SK-N-SH (cell line): ENCODE data around the gene CSNK1D. TPM values are rescaled to one million over a fixed set of nuclear protein-coding genes. Genes with fewer than 3 reads are reported as not detected.

Experiments used
- EP300 ChIP-seq, 2 experiments: IDR thresholded peaks; 2 replicates each; pipeline versions ENCODE4 v1.4.0 to v1.6.1; 2012; ENCODE audit warnings: borderline replicate concordance in 1 of 2, low read depth in 1 of 2, low read length in 1 of 2
- FOSL2 ChIP-seq: IDR thresholded peaks from 2 replicates; pipeline ENCODE4 v1.4.0; 2012; ENCODE audit warnings: low read depth, mild to moderate bottlenecking, moderate library complexity, borderline replicate concordance
- FOXJ3 ChIP-seq: sonication (generic); formaldehyde crosslinking; IDR thresholded peaks from 2 replicates; pipeline ENCODE4 v1.5.1; 2020; ENCODE audit warnings: mild to moderate bottlenecking, missing genetic modification reagents
- GABPA ChIP-seq: IDR thresholded peaks from 2 replicates; pipeline ENCODE4 v1.4.0; 2012; ENCODE audit warnings: low read depth, mild to moderate bottlenecking
- GATA2 ChIP-seq: sonication (generic); formaldehyde crosslinking; IDR thresholded peaks from 2 replicates; pipeline ENCODE4 v1.5.0; 2020; ENCODE audit warnings: mild to moderate bottlenecking, missing genetic modification reagents
- IRF3 ChIP-seq: fragments of 150-350 bp; IDR thresholded peaks from 2 replicates; pipeline ENCODE4 v1.6.1; 2016; ENCODE audit warnings: mild to moderate bottlenecking, low read depth, low read length
- MAX ChIP-seq: IDR thresholded peaks from 2 replicates; pipeline ENCODE4 v1.4.0; 2012; ENCODE audit warnings: low read depth
- MEF2A ChIP-seq: IDR thresholded peaks from 2 replicates; pipeline ENCODE4 v1.4.0; 2012; ENCODE audit warnings: low read depth, borderline replicate concordance
- RCOR1 ChIP-seq: fragments of 150-350 bp; IDR thresholded peaks from 2 replicates; pipeline ENCODE4 v1.6.1; 2017; ENCODE audit warnings: antibody characterized with exemption, low read length
- RXRA ChIP-seq: IDR thresholded peaks from 2 replicates; pipeline ENCODE4 v1.4.0; 2012; ENCODE audit warnings: low read depth, mild to moderate bottlenecking, borderline replicate concordance
- TCF12 ChIP-seq: IDR thresholded peaks from 2 replicates; pipeline ENCODE4 v1.4.0; 2012
- TEAD4 ChIP-seq: IDR thresholded peaks from 2 replicates; pipeline ENCODE4 v1.4.0; 2012; ENCODE audit warnings: mild to moderate bottlenecking, borderline replicate concordance; ENCODE audit not compliant: insufficient read depth
- polyA plus RNA-seq, 3 experiments: library from polyadenylated mRNA; depleted of rRNA; stranded (reverse); fragments of >200 nt; gene quantifications; 2 replicates each; pipeline ENCODE4 v1.2.3, GENCODE V29; 2012
- TF ChIP-seq, protein P1 (sequence below): IDR thresholded peaks from 2 replicates; pipeline ENCODE4 v1.4.0; 2012; ENCODE audit warnings: low read depth, borderline replicate concordance
- TF ChIP-seq, protein P2 (sequence below): fragments of 150-350 bp; IDR thresholded peaks from 2 replicates; pipeline ENCODE4 v1.6.1; 2017; ENCODE audit warnings: antibody characterized with exemption, low read length, low read depth, borderline replicate concordance

CSNK1D gene
- polyA plus RNA-seq, 1 of the 3 experiments (the other 2 are of a cell fraction): 216 TPM

DNA sequence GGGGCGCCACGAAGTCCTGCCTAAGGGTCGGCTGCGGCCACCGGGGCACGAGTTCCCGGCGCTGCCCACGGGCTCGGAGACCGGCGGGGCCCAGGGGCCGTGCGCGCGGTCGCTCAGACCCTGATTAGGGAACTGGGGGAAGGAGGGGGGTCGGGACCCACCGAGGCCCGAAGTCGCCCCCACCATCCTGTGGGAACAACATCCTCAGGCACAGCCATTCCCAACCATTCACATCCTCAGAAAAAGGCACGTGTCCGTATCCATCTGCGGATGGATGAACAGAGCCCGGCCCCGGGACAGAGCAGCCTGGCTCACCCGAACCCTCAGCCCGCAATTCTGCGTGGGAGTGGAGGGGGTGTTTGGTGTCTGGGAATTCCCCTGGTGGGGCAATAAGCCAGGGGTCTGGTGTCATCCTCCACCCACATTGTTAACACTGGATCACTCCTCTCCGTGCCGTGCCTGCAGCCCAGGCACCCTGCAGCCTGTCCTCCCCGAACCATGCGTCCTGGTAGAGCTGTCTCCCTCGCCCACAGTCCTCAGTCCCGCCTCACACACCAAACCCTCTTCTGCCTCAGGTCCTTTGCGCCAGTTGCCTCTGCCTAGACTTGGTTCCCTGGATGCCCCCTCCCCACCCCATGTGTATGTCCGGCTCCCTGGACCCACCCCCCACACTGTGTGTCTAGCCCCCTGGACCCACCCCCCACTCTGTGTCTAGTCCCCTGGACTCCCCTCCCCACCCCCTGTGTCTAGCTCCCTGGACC lies 60.1 kb downstream of the CSNK1D start (continued):
- TF ChIP-seq, protein P1, sequence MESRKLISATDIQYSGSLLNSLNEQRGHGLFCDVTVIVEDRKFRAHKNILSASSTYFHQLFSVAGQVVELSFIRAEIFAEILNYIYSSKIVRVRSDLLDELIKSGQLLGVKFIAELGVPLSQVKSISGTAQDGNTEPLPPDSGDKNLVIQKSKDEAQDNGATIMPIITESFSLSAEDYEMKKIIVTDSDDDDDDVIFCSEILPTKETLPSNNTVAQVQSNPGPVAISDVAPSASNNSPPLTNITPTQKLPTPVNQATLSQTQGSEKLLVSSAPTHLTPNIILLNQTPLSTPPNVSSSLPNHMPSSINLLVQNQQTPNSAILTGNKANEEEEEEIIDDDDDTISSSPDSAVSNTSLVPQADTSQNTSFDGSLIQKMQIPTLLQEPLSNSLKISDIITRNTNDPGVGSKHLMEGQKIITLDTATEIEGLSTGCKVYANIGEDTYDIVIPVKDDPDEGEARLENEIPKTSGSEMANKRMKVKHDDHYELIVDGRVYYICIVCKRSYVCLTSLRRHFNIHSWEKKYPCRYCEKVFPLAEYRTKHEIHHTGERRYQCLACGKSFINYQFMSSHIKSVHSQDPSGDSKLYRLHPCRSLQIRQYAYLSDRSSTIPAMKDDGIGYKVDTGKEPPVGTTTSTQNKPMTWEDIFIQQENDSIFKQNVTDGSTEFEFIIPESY: no peak
- TF ChIP-seq RXRA (no peak), MAX (peak; percentile 94), GATA2 (CRISPR knock-in tag) (no peak), FOXJ3 (CRISPR knock-in tag) (no peak), TEAD4 (no peak), RCOR1 (no peak), GABPA (no peak), TCF12 (peak; percentile 13; the same call in 1 of the 2 replicates), IRF3 (no peak), FOSL2 (no peak), MEF2A (no peak), EP300 (IDR thresholded peaks at IDR 0.05; ENCODE audit: borderline replicate concordance in 1 of 2, low read depth in 1 of 2, low read length in 1 of 2) (peak in 1 of 2 experiments; percentile 21; a peak in 1 of 4 replicates)
- TF ChIP-seq, protein P2, sequence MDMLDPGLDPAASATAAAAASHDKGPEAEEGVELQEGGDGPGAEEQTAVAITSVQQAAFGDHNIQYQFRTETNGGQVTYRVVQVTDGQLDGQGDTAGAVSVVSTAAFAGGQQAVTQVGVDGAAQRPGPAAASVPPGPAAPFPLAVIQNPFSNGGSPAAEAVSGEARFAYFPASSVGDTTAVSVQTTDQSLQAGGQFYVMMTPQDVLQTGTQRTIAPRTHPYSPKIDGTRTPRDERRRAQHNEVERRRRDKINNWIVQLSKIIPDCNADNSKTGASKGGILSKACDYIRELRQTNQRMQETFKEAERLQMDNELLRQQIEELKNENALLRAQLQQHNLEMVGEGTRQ: peak; percentile 58; the same call in 1 of the 2 replicates
